ENCODE results near the gene ZCCHC24. TPM values are rescaled to one million over a fixed set of nuclear protein-coding genes. Genes with fewer than 3 reads are reported as not detected.

ZCCHC24 gene
- total and polyA plus RNA-seq, 4 donors = 7.8 to 23.9 (median 14.8) TPM

- Histone ChIP-seq H3K27me3 (ENCODE audit: control insufficient read depth in 4 of 4, insufficient read depth in 4 of 4, low read length in 3 of 4) (no peaks in the 10 kb centered on the region), H3K9me3 (ENCODE audit: control insufficient read depth in 4 of 4, low read length in 3 of 4) (no peaks in the 10 kb centered on the region), H3K9ac (ENCODE audit: low read depth in 1 of 2, low read length in 2 of 2) (no peak overlapping the region), H3K36me3 (ENCODE audit: control insufficient read depth in 4 of 4, insufficient read depth in 3 of 4, low read depth in 1 of 4, low read length in 3 of 4) (no peaks in the 10 kb centered on the region), H3K4me3 (ENCODE audit: low read depth in 1 of 3, low read length in 3 of 3) (no peak overlapping the region), H3K4me1 (ENCODE audit: control insufficient read depth in 4 of 4, insufficient read depth in 4 of 4, low read length in 3 of 4) (no peaks in the 10 kb centered on the region), H3K27ac (ENCODE audit: low read depth in 1 of 2, low read length in 2 of 2) (no peak overlapping the region)
- 97% methylated on average over 6 of the region's 6 CpGs for WGBS
- TF ChIP-seq NR2F2 (IDR thresholded peaks at IDR 0.05) = no peak
- TF ChIP-seq RXRA (IDR thresholded peaks at IDR 0.05) = no peak
- TF ChIP-seq MAX (IDR thresholded peaks at IDR 0.05) = no peak
- no peak for TF ChIP-seq YY1 (IDR thresholded peaks at IDR 0.05)
- no peak for TF ChIP-seq HNF4A (conservative IDR thresholded peaks at IDR 0.05)
- no peak for TF ChIP-seq RAD21 (IDR thresholded peaks at IDR 0.05)
- no peak for TF ChIP-seq ZBTB33 (IDR thresholded peaks at IDR 0.05)
- no peak for TF ChIP-seq FOXA2 (IDR thresholded peaks at IDR 0.05)
- no peak for TF ChIP-seq REST (IDR thresholded peaks at IDR 0.05)
- no peak for TF ChIP-seq TAF1 (conservative IDR thresholded peaks at IDR 0.05)
- TF ChIP-seq FOXA1 (IDR thresholded peaks at IDR 0.05) = no peak
- no peak for DNase-seq (ENCODE audit: low spot score)
Measured at GRCh38 chr10:79492256-79492655, 46.8 kb upstream of the ZCCHC24 start.

GRCh38 chr10:79491143-79491835 is 45.9 kb upstream of the ZCCHC24 start:
- Histone ChIP-seq H3K36me3 (ENCODE audit: control insufficient read depth in 4 of 4, insufficient read depth in 3 of 4, low read depth in 1 of 4, low read length in 3 of 4) (no peaks in the 10 kb centered on the region), H3K9me3 (ENCODE audit: control insufficient read depth in 4 of 4, low read length in 3 of 4) (no peaks in the 10 kb centered on the region), H3K9ac (ENCODE audit: low read depth in 1 of 2, low read length in 2 of 2) (no peak overlapping the region), H3K4me3 (ENCODE audit: low read depth in 1 of 3, low read length in 3 of 3) (no peak overlapping the region), H3K27ac (ENCODE audit: low read depth in 1 of 2, low read length in 2 of 2) (no peak overlapping the region), H3K4me1 (ENCODE audit: control insufficient read depth in 4 of 4, insufficient read depth in 4 of 4, low read length in 3 of 4) (no peaks in the 10 kb centered on the region), H3K27me3 (ENCODE audit: control insufficient read depth in 4 of 4, insufficient read depth in 4 of 4, low read length in 3 of 4) (no peaks in the 10 kb centered on the region)
- 92% methylated on average over 6 of the region's 6 CpGs for WGBS
- DNase-seq (ENCODE audit: low spot score) = no peak
- no peak for TF ChIP-seq CTCF (IDR thresholded peaks at IDR 0.05; ENCODE audit: low read depth, low read length, missing input control)
- no peak for TF ChIP-seq FOXA2 (IDR thresholded peaks at IDR 0.05)
- TF ChIP-seq YY1 (IDR thresholded peaks at IDR 0.05) = no peak
- no peak for TF ChIP-seq MAX (IDR thresholded peaks at IDR 0.05)

All from liver (tissue), 9 donors.